ENCODE measurements around the gene CGNL1. TPM values are rescaled to one million over a fixed set of nuclear protein-coding genes. Genes with fewer than 3 reads are reported as not detected.

Gene CGNL1
- total RNA-seq, 1 donor from 2014 or later = 11.0 TPM

GRCh38 chr15:57591822-57592367, 215.6 kb downstream of the CGNL1 start, which contains the start of gene MYZAP:
MYZAP (plus strand) TSS chr15:57591904; CDS start chr15:57592035, 131 bp downstream.
- H3K4me2 ChIP-seq (ENCODE audit: low read length) = peak within 1 kb of the TSS; percentile 92
- H3K79me2 ChIP-seq (ENCODE audit: insufficient read depth, low read length) = no peaks in the 10 kb centered on the region
- no peaks in the 10 kb centered on the region for H3K36me3 ChIP-seq (ENCODE audit: insufficient read depth, low read length)
- H3K4me1 ChIP-seq (ENCODE audit: insufficient read depth, low read length) = no peaks in the 10 kb centered on the region
- no peaks in the 10 kb centered on the region for H3K36me3 Mint-ChIP-seq (ENCODE audit: low read depth, unreplicated experiment)
- no peaks in the 10 kb centered on the region for H3K9me3 ChIP-seq (ENCODE audit: insufficient read depth, low read depth, low read length)
- no peaks in the 10 kb centered on the region for H4K20me1 ChIP-seq (ENCODE audit: insufficient read depth, low read length)
- no peak within 1 kb of the TSS for H3K27ac ChIP-seq (ENCODE audit: low read depth, low read length)
- H3K27me3 Mint-ChIP-seq (ENCODE audit: low read depth, unreplicated experiment) = peaks cover 30% of the 10 kb centered on the region
- DNase-seq (ENCODE audit: low read depth) (no peak), FAIRE-seq (no peak)
- peak within 1 kb of the TSS; percentile 48 for H3K9ac ChIP-seq (ENCODE audit: low read length)
- peaks cover 2% of the 10 kb centered on the region for H3K9me3 Mint-ChIP-seq (ENCODE audit: unreplicated experiment)
- peaks cover 17% of the 10 kb centered on the region for H3K27me3 ChIP-seq (ENCODE audit: insufficient read depth, low read length)
- peak within 1 kb of the TSS; percentile 71 for H3K4me3 Mint-ChIP-seq (ENCODE audit: unreplicated experiment)
- H3K27ac Mint-ChIP-seq (ENCODE audit: unreplicated experiment) = no peak within 1 kb of the TSS
- H3K4me1 Mint-ChIP-seq (ENCODE audit: low read depth, unreplicated experiment) = peaks cover 9% of the 10 kb centered on the region
- peak within 1 kb of the TSS; percentile 53 for H3K4me3 ChIP-seq (ENCODE audit: insufficient read depth, low read depth, low read length)
- TF ChIP-seq CTCF (IDR thresholded peaks at IDR 0.05; ENCODE audit: insufficient read depth, low read depth, low read length) (no peak), EZH2 (IDR thresholded peaks at IDR 0.05; ENCODE audit: insufficient read depth, low read length) (peak; percentile 58)
- H2AFZ ChIP-seq (ENCODE audit: low read depth, low read length) = peak within 1 kb of the TSS; percentile 70

- no peak overlapping the region for H3K27ac Mint-ChIP-seq (ENCODE audit: unreplicated experiment)
- FAIRE-seq (no peak), DNase-seq (ENCODE audit: low read depth) (no peak)
- H3K27me3 Mint-ChIP-seq (ENCODE audit: low read depth, unreplicated experiment) = peaks cover 30% of the 10 kb centered on the region
- Histone ChIP-seq H3K4me1 (ENCODE audit: insufficient read depth, low read length) (no peaks in the 10 kb centered on the region), H3K36me3 (ENCODE audit: insufficient read depth, low read length) (no peaks in the 10 kb centered on the region), H3K79me2 (ENCODE audit: insufficient read depth, low read length) (no peaks in the 10 kb centered on the region), H3K27me3 (ENCODE audit: insufficient read depth, low read length) (peaks cover 17% of the 10 kb centered on the region), H2AFZ (ENCODE audit: low read depth, low read length) (no peak overlapping the region), H3K9me3 (ENCODE audit: insufficient read depth, low read depth, low read length) (no peaks in the 10 kb centered on the region), H3K27ac (ENCODE audit: low read depth, low read length) (no peak overlapping the region), H3K4me2 (ENCODE audit: low read length) (peak overlapping the region; percentile 92), H3K9ac (ENCODE audit: low read length) (no peak overlapping the region), H4K20me1 (ENCODE audit: insufficient read depth, low read length) (no peaks in the 10 kb centered on the region), H3K4me3 (ENCODE audit: insufficient read depth, low read depth, low read length) (no peak overlapping the region)
- H3K9me3 Mint-ChIP-seq (ENCODE audit: unreplicated experiment) = peaks cover under 1% of the 10 kb centered on the region
- H3K4me1 Mint-ChIP-seq (ENCODE audit: low read depth, unreplicated experiment) = peaks cover 9% of the 10 kb centered on the region
- no peaks in the 10 kb centered on the region for H3K36me3 Mint-ChIP-seq (ENCODE audit: low read depth, unreplicated experiment)
- H3K4me3 Mint-ChIP-seq (ENCODE audit: unreplicated experiment) = peak overlapping the region; percentile 66
- TF ChIP-seq CTCF (IDR thresholded peaks at IDR 0.05; ENCODE audit: insufficient read depth, low read depth, low read length) = no peak
- TF ChIP-seq EZH2 (IDR thresholded peaks at IDR 0.05; ENCODE audit: insufficient read depth, low read length) = no peak
Observed at GRCh38 chr15:57592426-57592825, 216.1 kb downstream of the CGNL1 start.

- Mint-ChIP-seq H3K9me3 (ENCODE audit: unreplicated experiment) (no peaks in the 10 kb centered on the region), H3K36me3 (ENCODE audit: low read depth, unreplicated experiment) (no peaks in the 10 kb centered on the region), H3K27ac (ENCODE audit: unreplicated experiment) (no peak overlapping the region), H3K4me3 (ENCODE audit: unreplicated experiment) (peak overlapping the region; percentile 8), H3K27me3 (ENCODE audit: low read depth, unreplicated experiment) (peaks cover 30% of the 10 kb centered on the region), H3K4me1 (ENCODE audit: low read depth, unreplicated experiment) (peaks cover 9% of the 10 kb centered on the region)
- no peaks in the 10 kb centered on the region for H3K4me1 ChIP-seq (ENCODE audit: insufficient read depth, low read length)
- H3K9ac ChIP-seq (ENCODE audit: low read length) = no peak overlapping the region
- no peak overlapping the region for H3K27ac ChIP-seq (ENCODE audit: low read depth, low read length)
- no peak for FAIRE-seq
- no peaks in the 10 kb centered on the region for H3K36me3 ChIP-seq (ENCODE audit: insufficient read depth, low read length)
- no peak for DNase-seq (ENCODE audit: low read depth)
- TF ChIP-seq EZH2 (IDR thresholded peaks at IDR 0.05; ENCODE audit: insufficient read depth, low read length) (no peak), CTCF (IDR thresholded peaks at IDR 0.05; ENCODE audit: insufficient read depth, low read depth, low read length) (no peak)
- no peaks in the 10 kb centered on the region for H3K9me3 ChIP-seq (ENCODE audit: insufficient read depth, low read depth, low read length)
- no peaks in the 10 kb centered on the region for H3K79me2 ChIP-seq (ENCODE audit: insufficient read depth, low read length)
- peaks cover 17% of the 10 kb centered on the region for H3K27me3 ChIP-seq (ENCODE audit: insufficient read depth, low read length)
- H3K4me3 ChIP-seq (ENCODE audit: insufficient read depth, low read depth, low read length) = no peak overlapping the region
- no peak overlapping the region for H2AFZ ChIP-seq (ENCODE audit: low read depth, low read length)
- no peaks in the 10 kb centered on the region for H4K20me1 ChIP-seq (ENCODE audit: insufficient read depth, low read length)
- no peak overlapping the region for H3K4me2 ChIP-seq (ENCODE audit: low read length)
Observed at GRCh38 chr15:57592836-57593420, 216.6 kb downstream of the CGNL1 start.

All from astrocyte (in vitro differentiated cells and primary cell).